MCF 10A (cell line): ENCODE measurements around the gene CHRNA4. TPM values are rescaled to one million over a fixed set of nuclear protein-coding genes. Genes with fewer than 3 reads are reported as not detected.

Experiments used
- BruUV-seq: library from RNA; stranded (reverse); fragments of 400-500 nt; replicated peaks from 2 replicates; lab custom pipeline; 2021; lab: Mats Ljungman, UMichigan
- CTCF ChIA-PET: fragments of 300-600 bp; sonication (Branson Sonifier 250); formaldehyde crosslinking; extraction: SDS; loops from one replicate; lab custom pipeline; 2021; ENCODE audit warnings: antibody characterized with exemption, inconsistent platforms; lab: Yijun Ruan, JAX
- POLR2A ChIA-PET: fragments of 300-600, 350-650 bp; sonication (Branson Sonifier 250); formaldehyde crosslinking; extraction: SDS; loops from one replicate; lab custom pipeline; 2020; ENCODE audit warnings: antibody characterized with exemption, inconsistent platforms; lab: Yijun Ruan, JAX
- DNase-seq: peaks from one replicate; pipeline ENCODE4 v3.0.0-alpha.2; 2018; ENCODE audit not compliant: unreplicated experiment
- H3K27ac Mint-ChIP-seq: one replicate; pipeline ENCODE4 v1.8.0; 2022; ENCODE audit warnings: mild to moderate bottlenecking, low read depth, mixed read lengths; ENCODE audit not compliant: unreplicated experiment
- H3K27me3 Mint-ChIP-seq: one replicate; pipeline ENCODE4 v1.8.0; 2022; ENCODE audit warnings: mixed read lengths; ENCODE audit not compliant: insufficient read depth, unreplicated experiment
- H3K36me3 Mint-ChIP-seq: one replicate; pipeline ENCODE4 v1.8.0; 2022; ENCODE audit warnings: mild to moderate bottlenecking, moderate library complexity, mixed read lengths; ENCODE audit not compliant: insufficient read depth, unreplicated experiment
- H3K4me1 Mint-ChIP-seq: one replicate; pipeline ENCODE4 v1.8.0; 2022; ENCODE audit warnings: mixed read lengths; ENCODE audit not compliant: insufficient read depth, unreplicated experiment
- H3K4me3 Mint-ChIP-seq: one replicate; pipeline ENCODE4 v1.8.0; 2022; ENCODE audit warnings: mild to moderate bottlenecking, moderate library complexity, mixed read lengths; ENCODE audit not compliant: unreplicated experiment
- H3K9me3 Mint-ChIP-seq: one replicate; pipeline ENCODE4 v1.8.0; 2022; ENCODE audit warnings: mixed read lengths; ENCODE audit not compliant: unreplicated experiment
- intact Hi-C: fragments of 100-400 bp; cut with micrococcal nuclease; formaldehyde crosslinking; loops from 2 replicates; pipeline ENCODE4 v1.14.1; 2022
- total RNA-seq: library from RNA; stranded (reverse); gene quantifications from 2 replicates; pipeline ENCODE4 v1.2.3, GENCODE V29; 2022
- TF ChIP-seq, protein P1 (sequence below): fragments of 200-600 bp; IDR thresholded peaks from one replicate; pipeline ENCODE4 v1.8.0; 2022; ENCODE audit warnings: antibody characterized with exemption, mild to moderate bottlenecking; ENCODE audit not compliant: unreplicated experiment

CHRNA4 gene
- total RNA-seq, 1 experiment from 2014 or later, result not detected

DNA sequence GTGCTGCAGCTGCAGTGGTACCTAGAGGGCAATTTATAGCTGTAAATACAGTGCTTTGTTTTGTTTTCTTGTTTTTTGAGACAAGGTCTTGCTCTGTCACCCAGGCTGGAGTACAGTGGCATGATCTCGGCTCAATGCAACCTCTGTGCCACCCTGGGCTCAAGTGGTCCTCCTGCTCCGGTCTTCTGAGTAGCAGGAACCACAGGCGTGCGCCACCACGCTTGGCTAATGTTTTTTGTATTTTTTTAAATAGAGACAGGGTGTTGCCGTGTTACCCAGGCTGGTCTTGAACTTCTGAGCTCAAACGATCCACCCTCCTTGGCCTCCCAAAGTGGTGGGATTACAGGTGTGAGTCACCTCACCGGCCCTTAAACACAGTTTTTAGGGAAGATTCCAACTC lies 26.8 kb downstream of the CHRNA4 start:
- Mint-ChIP-seq H3K36me3 (peaks cover 6% of the 10 kb centered on the region), H3K27ac (no peak overlapping the region), H3K9me3 (peaks cover 9% of the 10 kb centered on the region), H3K27me3 (peaks cover 33% of the 10 kb centered on the region), H3K4me3 (no peak overlapping the region), H3K4me1 (no peaks in the 10 kb centered on the region)
- POLR2A ChIA-PET, result interaction anchor here (0.8 kb wide), 1 partner anchor 287 kb away, joined by 3 read pairs; no protein-coding TSS in a partner anchor
- CTCF ChIA-PET, result interaction anchor here (0.5 to 2.3 kb wide), 5 partner anchors 22 to 114 kb away, joined by 3 to 10 read pairs (median 3); no protein-coding TSS in a partner anchor
- TF ChIP-seq, protein P1, sequence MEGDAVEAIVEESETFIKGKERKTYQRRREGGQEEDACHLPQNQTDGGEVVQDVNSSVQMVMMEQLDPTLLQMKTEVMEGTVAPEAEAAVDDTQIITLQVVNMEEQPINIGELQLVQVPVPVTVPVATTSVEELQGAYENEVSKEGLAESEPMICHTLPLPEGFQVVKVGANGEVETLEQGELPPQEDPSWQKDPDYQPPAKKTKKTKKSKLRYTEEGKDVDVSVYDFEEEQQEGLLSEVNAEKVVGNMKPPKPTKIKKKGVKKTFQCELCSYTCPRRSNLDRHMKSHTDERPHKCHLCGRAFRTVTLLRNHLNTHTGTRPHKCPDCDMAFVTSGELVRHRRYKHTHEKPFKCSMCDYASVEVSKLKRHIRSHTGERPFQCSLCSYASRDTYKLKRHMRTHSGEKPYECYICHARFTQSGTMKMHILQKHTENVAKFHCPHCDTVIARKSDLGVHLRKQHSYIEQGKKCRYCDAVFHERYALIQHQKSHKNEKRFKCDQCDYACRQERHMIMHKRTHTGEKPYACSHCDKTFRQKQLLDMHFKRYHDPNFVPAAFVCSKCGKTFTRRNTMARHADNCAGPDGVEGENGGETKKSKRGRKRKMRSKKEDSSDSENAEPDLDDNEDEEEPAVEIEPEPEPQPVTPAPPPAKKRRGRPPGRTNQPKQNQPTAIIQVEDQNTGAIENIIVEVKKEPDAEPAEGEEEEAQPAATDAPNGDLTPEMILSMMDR, result no peak
- no peak for DNase-seq
- BruUV-seq, result no TSS peak
- intact Hi-C loops, result no loop called here

- intact Hi-C loops, result no loop called here
- no peak for DNase-seq
- no peak overlapping the region for H3K4me3 Mint-ChIP-seq
- peaks cover 6% of the 10 kb centered on the region for H3K36me3 Mint-ChIP-seq
- ChIA-PET POLR2A (interaction anchor here (0.7 kb wide), 1 partner anchor 196 kb away, joined by 5 read pairs; no protein-coding TSS in a partner anchor), CTCF (interaction anchor here (0.6 to 2.3 kb wide), 8 partner anchors 14 to 113 kb away, joined by 3 to 10 read pairs (median 4); no protein-coding TSS in a partner anchor)
- H3K27me3 Mint-ChIP-seq, result peaks cover 31% of the 10 kb centered on the region
- no TSS peak for BruUV-seq
- TF ChIP-seq, protein P1, result no peak
- H3K9me3 Mint-ChIP-seq, result peaks cover 9% of the 10 kb centered on the region
- no peak overlapping the region for H3K27ac Mint-ChIP-seq
- H3K4me1 Mint-ChIP-seq, result no peaks in the 10 kb centered on the region
These were observed 27.8 kb downstream of the CHRNA4 start for GRCh38 chr20:63333241-63333836.

DNA sequence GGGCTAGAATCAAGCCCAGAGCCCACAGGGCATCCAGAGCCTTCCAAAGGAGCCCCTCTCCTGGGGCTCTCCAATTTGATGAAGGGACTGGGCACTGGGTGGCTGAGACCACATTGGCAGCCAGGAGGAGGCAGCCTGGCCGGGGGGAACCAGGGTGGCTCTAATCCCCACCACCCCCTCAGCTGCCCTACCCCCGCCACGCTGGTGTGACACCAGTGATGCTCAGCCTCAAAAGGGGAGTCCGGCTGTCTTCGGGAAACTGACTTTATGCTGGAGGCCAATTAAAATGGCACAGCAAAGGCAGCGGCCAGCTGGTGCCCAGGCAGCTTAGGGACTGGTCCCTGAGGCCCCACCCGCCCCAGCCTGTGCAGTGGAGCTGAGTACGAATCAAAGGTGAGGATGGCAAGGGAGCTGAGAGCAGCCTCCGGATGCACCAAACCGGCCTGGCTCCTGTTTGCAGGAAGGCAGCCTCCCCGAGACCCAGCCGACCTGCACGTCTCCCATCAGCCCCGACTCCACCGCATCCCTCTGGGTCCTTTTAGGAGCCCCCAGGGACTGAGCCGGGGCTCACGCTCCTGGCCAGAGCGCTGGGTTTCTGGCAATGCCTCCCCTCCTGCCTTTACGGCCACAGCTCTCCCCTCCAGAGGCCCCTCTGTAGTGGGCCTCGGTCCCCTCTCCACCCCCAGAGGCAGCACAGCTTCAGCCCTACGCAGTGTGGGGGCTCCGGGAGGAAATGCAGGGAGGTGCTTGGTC lies 28.5 kb downstream of the CHRNA4 start:
- no peak overlapping the region for H3K27ac Mint-ChIP-seq
- intact Hi-C loops, result no loop called here
- no peak overlapping the region for H3K4me3 Mint-ChIP-seq
- peaks cover 9% of the 10 kb centered on the region for H3K9me3 Mint-ChIP-seq
- POLR2A ChIA-PET, result interaction anchor here (0.7 kb wide), 1 partner anchor 197 kb away, joined by 5 read pairs; no protein-coding TSS in a partner anchor
- peaks cover 6% of the 10 kb centered on the region for H3K36me3 Mint-ChIP-seq
- TF ChIP-seq, protein P1, result no peak
- no peaks in the 10 kb centered on the region for H3K4me1 Mint-ChIP-seq
- CTCF ChIA-PET, result interaction anchor here (0.7 to 2.3 kb wide), 5 partner anchors 22 to 101 kb away, joined by 3 to 10 read pairs (median 4); no protein-coding TSS in a partner anchor
- BruUV-seq, result no TSS peak
- peaks cover 25% of the 10 kb centered on the region for H3K27me3 Mint-ChIP-seq
- DNase-seq, result no peak
